HG03520 (cell line): Measurements from ENCODE around the gene XK.
"Not testable (repeated sequence)": the region's sequence is repeated elsewhere in the genome, so short reads cannot be mapped to it uniquely, and the experiment has no call there.

Source experiments
- ATAC-seq: cut with Tn5 transposase; IDR thresholded peaks from one replicate; pipeline ENCODE4 v1.9.1; 2021; ENCODE audit warnings: mild to moderate bottlenecking, moderate library complexity; ENCODE audit not compliant: unreplicated experiment

Gene XK

GRCh38 chrX:37753384-37753783 lies 67.8 kb downstream of the XK start:
- no peak for ATAC-seq

GRCh38 chrX:37754516-37754915 lies 68.9 kb downstream of the XK start:
- ATAC-seq: peak; percentile 2

- ATAC-seq: peak; percentile 93
Observed at GRCh38 chrX:37755025-37755424, 69.4 kb downstream of the XK start.

GRCh38 chrX:37757082-37757481 lies 71.5 kb downstream of the XK start:
- no peak for ATAC-seq

- ATAC-seq: no peak
Observed at GRCh38 chrX:37759351-37759750, 73.8 kb downstream of the XK start.

GRCh38 chrX:37759878-37760418 lies 74.4 kb downstream of the XK start:
- ATAC-seq: no peak

GRCh38 chrX:37763400-37763799 lies 77.8 kb downstream of the XK start:
- no peak for ATAC-seq

- no peak for ATAC-seq
Observed at GRCh38 chrX:37765507-37765906, 79.9 kb downstream of the XK start.

- no peak for ATAC-seq
Observed at GRCh38 chrX:37767430-37767829, 81.8 kb downstream of the XK start.

GRCh38 chrX:37768866-37769265 lies 83.3 kb downstream of the XK start:
- ATAC-seq: not testable (repeated sequence)

GRCh38 chrX:37776283-37776986 lies 90.8 kb downstream of the XK start:
- ATAC-seq: peak; percentile 54

- peak; percentile 18 for ATAC-seq
Observed at GRCh38 chrX:37776987-37777325, 91.4 kb downstream of the XK start.

GRCh38 chrX:37779857-37780256 lies 94.3 kb downstream of the XK start, which contains the start of gene CYBB:
CYBB (plus strand) TSS chrX:37780059; CDS start chrX:37780078, 19 bp downstream.
- no peak for ATAC-seq

- no peak for ATAC-seq
Observed at GRCh38 chrX:37781081-37781480, 95.5 kb downstream of the XK start.
